GM18505 (cell line): ENCODE results near the gene PRDM7.

ENCODE experiments used
- ATAC-seq: cut with Tn5 transposase; IDR thresholded peaks from one replicate; pipeline ENCODE4 v1.9.1; 2021; ENCODE audit not compliant: unreplicated experiment
- POLR2A ChIP-seq: IDR thresholded peaks from 4 replicates; pipeline ENCODE4 v1.6.1; 2011; ENCODE audit warnings: borderline replicate concordance; ENCODE audit not compliant: insufficient read depth, insufficient read length; ENCODE audit errors: extremely low read depth

PRDM7 gene

DNA sequence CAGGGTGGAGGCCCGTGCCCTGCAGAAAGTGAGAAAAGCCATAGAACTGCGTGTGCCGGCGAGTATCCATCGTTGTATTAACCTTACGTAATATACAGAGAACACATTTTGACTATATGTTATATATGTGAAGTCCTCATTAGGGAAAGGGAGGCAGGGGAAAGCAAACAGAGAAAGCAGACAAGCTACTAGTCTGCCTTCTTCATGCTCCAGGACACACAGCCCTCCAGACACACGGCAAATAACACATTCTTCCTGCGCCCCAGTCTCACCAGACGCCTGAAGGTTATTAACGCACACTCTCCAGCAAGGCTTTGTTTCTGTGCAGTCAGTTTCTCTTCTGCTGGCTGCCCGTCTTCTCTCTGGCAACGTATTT lies 28.8 kb downstream of the PRDM7 start:
- TF ChIP-seq POLR2A = no peak
- ATAC-seq = no peak

DNA sequence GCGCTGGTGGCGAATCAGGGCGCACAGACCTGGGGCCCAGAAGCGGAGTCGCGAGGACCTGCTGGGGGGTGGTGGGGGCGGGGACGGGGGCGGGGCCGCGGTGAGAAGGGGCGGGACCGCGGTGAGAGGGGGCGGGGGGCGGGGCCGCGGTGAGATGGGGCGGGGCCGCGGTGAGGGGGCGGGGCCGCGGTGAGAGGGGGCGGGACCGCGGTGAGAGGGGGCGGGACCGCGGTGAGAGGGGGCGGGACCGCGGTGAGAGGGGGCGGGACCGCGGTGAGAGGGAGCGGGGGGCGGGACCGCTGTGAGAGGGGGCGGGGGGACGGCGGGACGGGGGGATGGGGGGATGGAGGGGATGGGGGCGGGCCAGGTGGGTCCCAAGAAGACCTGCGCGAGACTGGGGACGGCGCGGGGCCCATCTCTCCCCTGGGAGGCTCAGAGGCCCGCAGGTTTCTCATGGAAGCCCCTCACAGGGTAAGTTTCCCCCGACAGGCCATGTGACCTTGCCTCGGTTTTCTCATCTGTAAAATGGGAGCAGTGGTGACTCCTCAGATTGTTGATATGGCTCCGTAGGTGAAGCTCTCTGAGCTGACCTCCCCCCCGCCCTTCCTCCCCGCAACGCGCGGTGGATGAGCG lies 29.3 kb downstream of the PRDM7 start:
- ATAC-seq = no peak
- TF ChIP-seq POLR2A = no peak

DNA sequence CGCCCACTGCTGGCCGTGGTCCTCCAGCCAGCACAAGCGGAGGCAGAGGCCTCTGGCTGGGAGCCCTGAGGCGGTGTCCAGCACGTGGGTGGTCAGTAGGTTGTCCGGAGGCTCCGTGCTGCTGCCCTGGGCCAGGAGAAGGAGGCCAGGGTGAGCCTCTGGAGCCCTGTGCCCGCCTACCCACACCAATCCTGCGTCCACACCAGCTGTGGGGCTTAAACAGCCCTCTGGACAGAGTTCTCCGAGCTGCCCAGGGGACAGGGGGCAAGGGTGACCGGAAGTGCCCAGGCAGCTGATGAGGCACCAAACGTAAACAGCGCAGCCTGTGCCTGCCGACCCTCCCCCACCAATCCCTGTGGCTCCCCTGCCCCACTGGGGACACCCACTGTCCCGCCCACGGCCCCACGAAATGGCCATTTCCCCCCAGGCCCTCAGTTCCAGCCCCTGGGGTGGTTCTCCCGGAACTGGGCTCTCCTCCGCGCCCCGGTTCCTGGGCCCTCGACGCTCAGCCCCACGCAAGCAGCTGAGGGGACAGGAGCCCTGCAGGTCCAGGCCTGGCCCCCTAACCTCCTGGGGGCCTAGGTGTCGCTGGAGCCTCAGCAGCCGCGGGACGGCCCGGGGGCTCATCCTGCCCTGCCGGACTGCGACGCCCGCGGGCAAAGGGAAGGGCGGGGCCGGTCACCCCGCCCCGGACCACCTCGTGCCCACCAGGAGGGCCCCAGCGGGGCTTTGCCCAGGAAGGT lies 30.0 kb downstream of the PRDM7 start:
- no peak for TF ChIP-seq POLR2A

DNA sequence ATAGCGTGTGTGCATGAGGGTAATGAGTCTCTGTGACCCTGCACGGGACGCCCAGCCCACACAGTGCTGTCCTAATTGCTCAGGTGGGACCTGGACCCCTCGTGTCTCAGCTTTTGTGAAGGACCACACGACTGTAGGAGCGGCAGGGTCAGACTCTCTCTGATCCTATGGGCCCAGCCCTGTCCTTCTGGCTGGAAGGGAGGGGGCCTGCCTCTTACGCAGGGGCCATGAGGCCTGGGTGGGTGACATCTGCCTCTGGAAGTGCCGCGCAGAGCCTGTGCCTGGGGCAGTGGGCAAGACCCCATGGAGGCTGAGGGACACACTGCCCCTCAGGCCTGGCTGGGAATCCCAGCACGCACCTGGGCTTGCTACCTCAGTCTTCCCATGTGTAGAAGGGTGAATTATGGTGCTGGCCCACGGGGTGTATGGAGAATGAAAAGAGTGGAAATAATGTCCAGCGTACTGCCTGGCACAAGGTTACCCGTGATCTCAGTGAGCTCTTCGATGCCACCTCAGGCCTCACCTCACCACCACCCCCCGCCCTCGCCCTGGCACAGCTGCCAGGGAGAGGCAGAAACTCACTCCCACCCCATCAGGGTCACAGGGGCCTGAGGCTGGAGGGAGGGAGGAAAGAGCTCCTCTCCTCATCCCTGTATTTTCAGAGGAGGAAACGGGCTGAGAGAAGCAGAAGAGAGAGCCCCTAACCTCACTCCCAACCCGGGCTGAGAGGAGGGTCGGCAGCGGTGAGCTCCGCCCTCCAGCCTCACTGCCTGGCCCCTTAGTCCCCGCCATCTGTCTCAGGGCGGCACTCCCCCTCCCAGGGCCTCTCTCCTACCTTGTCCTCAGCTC lies 30.8 kb downstream of the PRDM7 start:
- TF ChIP-seq POLR2A = no peak
- ATAC-seq = no peak

More for the DNA sequence above, 30.0 kb downstream of the PRDM7 start:
- ATAC-seq = no peak

DNA sequence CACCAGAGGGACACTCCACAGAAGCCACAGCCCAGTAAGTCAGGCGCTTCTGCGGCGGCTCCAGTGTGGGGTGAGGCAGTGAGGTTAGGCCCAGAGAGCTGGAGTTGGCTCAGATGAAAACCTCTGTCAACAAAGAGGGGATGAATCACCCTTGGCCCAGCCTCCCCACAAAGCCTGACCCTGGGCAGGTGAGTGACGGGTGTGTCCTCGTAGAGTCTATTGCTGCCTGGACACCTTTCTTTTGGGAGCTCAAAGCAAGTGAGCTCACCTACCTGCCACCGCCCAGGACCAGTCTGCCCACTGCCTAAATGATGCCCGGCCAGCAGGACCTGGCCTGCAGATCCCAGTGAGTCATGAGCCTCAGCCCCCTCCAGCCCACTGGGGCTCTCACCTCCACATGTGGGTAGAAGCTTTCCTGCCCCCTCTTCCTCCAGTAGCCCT lies 33.0 kb downstream of the PRDM7 start:
- no peak for TF ChIP-seq POLR2A
- ATAC-seq = no peak

DNA sequence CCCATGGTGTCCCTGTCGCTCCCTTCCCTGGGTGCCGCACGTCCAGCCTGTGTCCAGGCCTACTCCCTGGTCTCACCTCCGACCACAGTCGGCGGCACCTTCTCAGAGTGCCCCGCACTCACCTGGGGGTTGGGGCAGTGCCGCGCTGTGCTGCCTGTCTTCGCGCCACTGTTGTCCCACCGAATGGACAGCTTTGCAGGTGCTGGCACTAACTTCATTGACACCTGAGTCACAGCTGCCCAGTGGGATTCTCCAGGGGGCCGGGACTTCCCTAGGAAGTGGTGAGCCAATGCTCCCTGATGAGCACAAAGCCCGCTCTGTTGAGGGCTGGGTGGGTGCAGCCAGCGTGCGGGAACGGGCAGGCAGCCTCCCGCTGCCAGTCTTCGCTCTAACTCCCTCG lies 33.6 kb downstream of the PRDM7 start:
- ATAC-seq = no peak
- TF ChIP-seq POLR2A = no peak

DNA sequence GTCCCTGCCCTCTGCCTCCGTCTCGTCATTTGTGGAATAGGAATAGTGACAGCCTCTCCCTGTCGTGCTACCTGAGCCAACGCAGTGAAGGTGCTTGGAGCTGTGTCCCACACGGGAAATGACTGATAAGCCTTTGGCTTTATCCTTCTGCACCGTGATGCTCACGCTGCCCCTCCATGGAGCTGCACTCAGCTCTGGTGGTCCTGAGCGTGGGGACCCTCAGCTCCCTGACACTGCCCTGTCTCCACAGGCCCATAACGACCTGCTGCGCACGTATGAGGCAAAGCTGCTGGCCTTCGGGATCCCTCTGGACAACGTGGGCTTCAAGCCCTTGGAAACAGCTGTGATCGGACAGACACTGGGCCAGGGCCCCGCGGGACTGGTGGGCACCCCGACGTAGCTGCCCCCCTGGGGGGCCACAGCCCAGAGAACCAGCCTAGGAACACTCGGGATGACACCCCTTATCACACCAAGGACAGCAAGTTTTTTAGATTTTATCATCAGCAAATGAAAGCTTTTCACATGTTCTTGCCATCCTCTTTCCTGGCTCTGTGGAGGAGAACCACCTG lies 34.1 kb downstream of the PRDM7 start:
- TF ChIP-seq POLR2A = no peak

DNA sequence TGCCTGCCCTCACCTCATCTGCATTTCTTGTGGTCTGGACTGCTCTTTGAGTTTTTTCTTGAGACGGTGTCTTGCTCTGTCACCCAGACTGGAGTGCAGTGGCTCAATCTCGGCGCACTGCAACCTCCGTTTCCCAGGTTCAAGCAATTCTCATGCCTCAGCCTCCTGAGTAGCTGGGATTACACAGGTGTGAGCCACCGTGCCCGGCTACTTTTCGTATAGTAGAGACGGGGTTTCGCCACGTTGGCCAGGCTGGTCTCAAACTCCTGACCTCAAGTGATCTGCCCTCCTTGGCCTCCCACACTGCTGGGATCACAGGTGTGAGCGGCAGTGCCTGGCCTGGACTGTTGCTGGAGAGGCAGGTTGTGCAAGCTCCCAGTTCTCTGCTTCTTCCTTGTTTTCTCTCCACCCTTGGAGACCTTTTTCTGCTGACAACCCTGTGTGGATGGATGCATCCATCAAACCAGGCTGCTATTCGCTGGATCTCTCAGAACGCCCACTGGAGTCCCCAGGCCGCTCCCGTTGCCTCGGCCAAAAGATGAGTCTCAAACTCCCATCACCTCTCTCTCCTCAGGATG lies 35.1 kb downstream of the PRDM7 start:
- ATAC-seq = no peak
- no peak for TF ChIP-seq POLR2A

More for the DNA sequence above, 34.1 kb downstream of the PRDM7 start:
- no peak for ATAC-seq

DNA sequence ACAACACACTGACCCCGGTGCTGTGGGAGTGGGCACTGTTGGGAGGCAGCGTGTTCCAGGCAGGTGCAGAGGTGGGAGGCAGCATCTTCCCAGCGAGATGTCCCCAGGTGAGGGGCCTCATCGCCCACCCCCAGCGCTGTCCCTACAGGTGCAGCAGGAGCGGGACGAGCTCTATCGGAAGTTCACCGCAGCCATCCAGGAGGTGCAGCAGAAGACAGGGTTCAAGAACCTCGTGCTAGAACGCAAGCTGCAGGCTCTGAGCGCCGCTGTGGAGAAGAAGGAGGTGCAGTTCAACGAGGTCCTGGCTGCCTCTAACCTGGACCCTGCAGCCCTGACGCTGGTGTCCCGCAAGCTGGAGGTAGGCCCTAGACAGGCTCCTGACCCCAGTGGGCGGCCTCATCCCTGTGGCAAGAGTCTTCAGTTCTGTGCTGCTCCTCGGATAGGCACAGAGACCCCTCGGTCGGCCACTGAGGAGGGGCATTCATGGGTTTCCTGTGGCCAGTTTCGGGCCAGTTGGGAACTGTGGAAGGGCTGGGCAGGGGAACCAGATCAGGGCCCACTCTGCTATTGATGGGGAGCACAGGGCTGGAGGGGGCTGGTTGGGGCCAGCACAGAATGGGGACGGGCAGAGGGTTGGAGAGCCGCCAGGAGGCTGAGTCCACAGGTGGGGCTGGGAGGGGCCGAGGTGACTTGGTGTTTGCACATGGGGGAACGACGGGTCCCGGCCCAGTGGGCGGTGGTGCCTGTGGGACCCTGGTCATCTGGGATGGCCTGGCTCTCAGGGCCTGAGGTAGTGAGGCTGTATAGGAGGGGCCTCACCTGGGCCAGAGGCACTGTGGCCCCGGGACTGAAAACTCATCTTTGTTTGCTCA lies 36.7 kb downstream of the PRDM7 start:
- no peak for TF ChIP-seq POLR2A
- ATAC-seq = no peak

DNA sequence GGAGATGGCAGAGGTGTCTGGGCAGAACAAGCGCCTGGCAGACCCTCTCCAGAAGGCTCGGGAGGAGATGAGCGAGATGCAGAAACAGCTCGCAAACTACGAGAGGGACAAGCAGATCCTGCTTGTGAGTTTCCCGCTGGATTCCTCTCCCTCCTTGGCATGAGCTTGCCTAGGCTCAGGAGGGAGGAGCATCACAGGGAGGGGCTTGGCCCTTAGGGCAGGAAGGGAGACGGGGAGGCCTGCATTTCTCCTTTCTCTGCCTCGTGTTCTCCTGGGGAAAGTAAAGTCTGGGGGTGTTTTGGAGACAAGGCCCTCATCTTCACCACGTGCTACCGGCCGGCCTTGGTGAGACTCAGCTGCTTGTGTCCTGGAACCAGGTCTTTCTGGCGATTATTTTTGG lies 39.9 kb downstream of the PRDM7 start:
- no peak for ATAC-seq
- no peak for TF ChIP-seq POLR2A

DNA sequence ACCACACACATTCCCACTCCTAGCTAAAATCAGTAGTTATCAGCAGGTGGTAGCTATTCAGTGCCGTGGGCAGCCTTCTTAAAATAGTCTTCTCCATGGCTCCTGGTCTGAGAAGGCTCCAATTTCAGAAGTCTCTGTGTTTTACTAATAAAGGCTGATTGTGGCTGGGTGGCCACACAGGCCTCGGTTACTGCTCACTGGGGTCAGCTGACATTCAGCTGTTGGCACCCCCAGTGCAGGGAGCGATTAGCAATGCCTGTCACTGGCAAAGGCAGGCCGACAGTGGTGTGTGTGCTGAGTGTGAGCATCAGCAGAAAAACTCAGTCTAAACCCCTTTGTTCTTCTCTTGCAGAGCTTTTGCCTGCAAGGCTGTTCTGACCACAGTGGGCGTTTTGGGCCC lies 41.2 kb downstream of the PRDM7 start:
- TF ChIP-seq POLR2A = no peak
- ATAC-seq = no peak

DNA sequence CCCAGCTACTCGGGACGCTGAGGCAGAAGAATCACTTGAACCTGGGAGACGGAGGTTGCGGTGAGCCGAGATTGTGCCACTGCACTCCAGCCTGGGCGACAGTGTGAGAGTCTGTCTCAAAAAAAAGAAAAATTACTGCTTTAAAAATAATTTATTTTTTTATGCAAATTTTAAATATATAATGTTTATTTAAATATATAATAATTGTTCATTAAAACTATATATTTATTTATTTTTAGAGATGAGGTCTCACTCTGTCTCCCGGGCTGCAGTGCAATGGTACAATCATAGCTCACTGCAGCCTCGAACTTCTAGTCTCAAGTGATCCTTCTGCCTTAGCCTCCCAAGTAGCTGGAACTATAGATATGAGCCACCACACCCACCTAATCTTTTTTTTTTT lies 42.6 kb downstream of the PRDM7 start:
- no peak for TF ChIP-seq POLR2A
- no peak for ATAC-seq
